ES-I3 (cell line): Measurements from ENCODE around the gene MAP2K5.
"Not testable (repeated sequence)": the region's sequence is repeated elsewhere in the genome, so short reads cannot be mapped to it uniquely, and the experiment has no call there.

Experiments
- H3K36me3 ChIP-seq: 2 replicates; pipeline ENCODE4 v1.6.1; 2013; ENCODE audit warnings: mild to moderate bottlenecking, low read length, control low read depth, moderate library complexity; ENCODE audit not compliant: insufficient read depth
- H3K4me1 ChIP-seq: 2 replicates; pipeline ENCODE4 v1.6.1; 2013; ENCODE audit warnings: mild to moderate bottlenecking, control low read depth, low read length; ENCODE audit not compliant: insufficient read depth
- H3K9ac ChIP-seq: 2 replicates; pipeline ENCODE4 v1.6.1; 2013; ENCODE audit warnings: low read depth, mild to moderate bottlenecking, low read length, moderate library complexity
- H3K9me3 ChIP-seq: 2 replicates; pipeline ENCODE4 v1.6.1; 2013; ENCODE audit warnings: mild to moderate bottlenecking, low read length, moderate library complexity; ENCODE audit not compliant: control insufficient read depth, insufficient read depth

The MAP2K5 gene

DNA sequence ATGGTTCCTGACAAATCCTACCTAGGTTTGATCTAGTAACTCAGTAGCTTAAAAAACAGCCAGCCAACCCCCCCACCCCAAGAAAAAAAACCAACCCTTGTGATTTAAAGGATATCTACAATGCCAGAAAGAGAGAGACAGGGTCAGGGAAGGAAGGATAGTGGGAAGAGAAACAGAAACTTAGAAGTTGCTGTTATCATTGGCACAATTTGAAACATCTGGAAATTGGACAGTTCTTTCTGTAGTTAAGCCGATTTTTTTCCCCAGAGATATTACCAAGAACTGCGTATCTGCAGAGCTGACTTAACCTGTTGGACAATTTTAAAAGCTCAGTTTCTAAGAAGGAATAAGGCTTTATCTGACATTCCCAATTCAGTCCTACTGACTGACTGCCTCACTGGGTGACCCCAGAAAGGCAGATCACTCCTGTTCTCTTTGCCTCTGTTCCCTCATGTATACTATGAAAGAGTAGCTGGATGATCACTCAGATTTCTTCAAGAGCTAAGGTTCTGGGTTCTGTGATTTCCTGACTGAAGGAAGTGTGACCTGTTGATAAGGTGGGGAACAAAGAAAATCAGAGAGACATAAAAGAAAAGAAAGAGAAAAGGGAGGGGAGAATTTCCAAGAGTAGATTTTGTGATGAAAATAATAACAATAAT, 128.3 kb downstream of the MAP2K5 start:
- Histone ChIP-seq H3K36me3 (no peaks in the 10 kb centered on the region), H3K9ac (no peak overlapping the region), H3K9me3 (no peaks in the 10 kb centered on the region), H3K4me1 (no peaks in the 10 kb centered on the region)

DNA sequence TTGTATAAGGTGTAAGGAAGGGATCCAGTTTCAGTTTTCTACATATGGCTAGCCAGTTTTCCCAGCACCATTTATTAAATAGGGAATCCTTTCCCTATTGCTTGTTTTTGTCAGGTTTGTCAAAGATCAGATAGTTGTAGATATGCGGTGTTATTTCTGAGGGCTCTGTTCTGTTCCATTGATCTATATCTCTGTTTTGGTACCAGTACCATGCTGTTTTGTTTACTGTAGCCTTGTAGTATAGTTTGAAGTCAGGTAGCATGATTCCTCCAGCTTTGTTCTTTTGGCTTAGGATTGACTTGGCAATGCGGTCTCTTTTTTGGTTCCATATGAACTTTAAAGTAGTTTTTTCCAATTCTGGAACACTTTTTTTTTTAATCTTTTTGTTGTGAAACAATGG, 130.3 kb downstream of the MAP2K5 start:
- not testable (repeated sequence) for H3K4me1 ChIP-seq, H3K36me3 ChIP-seq, H3K9ac ChIP-seq, H3K9me3 ChIP-seq

DNA sequence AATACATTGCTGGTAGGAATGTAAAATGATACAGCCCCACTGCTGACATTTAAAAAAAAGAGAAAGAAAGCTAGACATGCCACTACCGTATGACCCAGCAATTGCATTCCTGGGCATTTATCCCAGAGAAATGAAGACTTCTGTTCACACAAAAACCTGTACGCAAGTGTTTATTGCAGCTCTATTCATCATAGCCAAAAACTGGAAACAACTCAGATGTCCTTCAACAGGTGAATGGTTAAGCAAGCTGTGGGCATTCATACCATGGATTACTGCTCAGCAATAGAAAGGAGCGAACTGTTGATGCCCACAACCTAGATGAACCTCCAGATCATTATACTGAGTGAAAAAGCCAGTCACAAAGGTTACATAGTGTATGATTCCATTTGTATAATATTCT, 132.5 kb downstream of the MAP2K5 start:
- H3K9me3 ChIP-seq, result no peaks in the 10 kb centered on the region
- no peaks in the 10 kb centered on the region for H3K4me1 ChIP-seq
- no peak overlapping the region for H3K9ac ChIP-seq
- no peaks in the 10 kb centered on the region for H3K36me3 ChIP-seq

DNA sequence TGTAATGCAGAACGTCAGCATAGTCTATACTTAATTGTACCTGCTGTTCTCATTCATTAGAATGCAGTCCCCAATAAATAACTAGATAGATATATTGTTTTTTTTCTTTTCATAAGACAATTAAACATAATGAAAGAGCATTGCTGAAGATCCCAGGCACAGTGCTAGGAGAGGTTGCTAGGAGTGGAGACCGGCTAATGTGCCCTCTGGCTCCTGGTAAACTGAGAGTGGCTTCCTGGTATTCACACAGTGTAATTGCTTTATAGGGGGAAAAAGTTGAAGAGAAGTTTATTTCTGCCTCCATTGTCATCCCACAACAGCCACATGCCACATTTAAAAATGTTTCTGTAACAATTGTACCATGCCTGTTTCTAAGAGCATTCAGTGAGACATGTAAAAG, 135.6 kb downstream of the MAP2K5 start:
- Histone ChIP-seq H3K9me3 (no peaks in the 10 kb centered on the region), H3K4me1 (no peaks in the 10 kb centered on the region), H3K9ac (no peak overlapping the region), H3K36me3 (no peaks in the 10 kb centered on the region)

DNA sequence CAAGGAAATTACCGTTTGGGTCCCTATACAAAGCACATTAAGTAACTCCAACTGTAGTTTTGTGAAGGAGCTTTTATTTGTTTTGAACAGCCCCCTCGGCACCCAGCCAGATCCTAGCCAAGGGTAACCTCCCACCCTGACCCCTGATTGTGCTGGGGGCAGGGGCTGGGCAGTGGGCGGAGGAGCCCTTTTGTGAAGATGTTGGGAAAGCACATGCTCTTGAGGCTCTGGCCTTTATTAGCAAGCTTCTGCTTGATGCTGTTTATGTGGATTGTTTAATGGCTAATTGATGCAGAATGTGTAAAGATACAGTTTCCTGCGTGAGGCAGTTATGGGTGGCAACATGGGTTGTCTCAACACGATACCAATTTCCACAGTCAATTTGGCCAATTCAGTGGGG, 136.5 kb downstream of the MAP2K5 start:
- Histone ChIP-seq H3K4me1 (no peaks in the 10 kb centered on the region), H3K9me3 (no peaks in the 10 kb centered on the region), H3K9ac (no peak overlapping the region), H3K36me3 (no peaks in the 10 kb centered on the region)

DNA sequence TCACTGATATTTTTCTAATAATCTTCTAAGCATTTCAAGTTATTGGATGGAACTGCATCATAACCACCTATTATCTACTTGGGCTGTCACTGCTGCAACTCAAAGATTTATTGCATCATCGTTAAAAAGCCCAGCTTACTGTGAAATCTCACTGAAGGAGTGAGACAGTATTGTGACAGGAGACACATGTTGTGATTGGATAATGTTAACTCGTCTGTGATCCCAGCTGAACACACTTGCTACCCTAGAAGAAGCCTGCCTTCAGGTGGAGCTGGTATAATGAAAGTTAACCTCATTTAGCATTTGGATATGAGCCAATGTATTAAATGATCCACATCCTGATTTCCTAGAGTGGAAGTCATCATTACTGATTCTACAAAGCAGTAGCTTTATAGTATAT, 138.1 kb downstream of the MAP2K5 start:
- H3K9me3 ChIP-seq, result peaks cover 5% of the 10 kb centered on the region
- H3K9ac ChIP-seq, result no peak overlapping the region
- no peaks in the 10 kb centered on the region for H3K36me3 ChIP-seq
- no peaks in the 10 kb centered on the region for H3K4me1 ChIP-seq

DNA sequence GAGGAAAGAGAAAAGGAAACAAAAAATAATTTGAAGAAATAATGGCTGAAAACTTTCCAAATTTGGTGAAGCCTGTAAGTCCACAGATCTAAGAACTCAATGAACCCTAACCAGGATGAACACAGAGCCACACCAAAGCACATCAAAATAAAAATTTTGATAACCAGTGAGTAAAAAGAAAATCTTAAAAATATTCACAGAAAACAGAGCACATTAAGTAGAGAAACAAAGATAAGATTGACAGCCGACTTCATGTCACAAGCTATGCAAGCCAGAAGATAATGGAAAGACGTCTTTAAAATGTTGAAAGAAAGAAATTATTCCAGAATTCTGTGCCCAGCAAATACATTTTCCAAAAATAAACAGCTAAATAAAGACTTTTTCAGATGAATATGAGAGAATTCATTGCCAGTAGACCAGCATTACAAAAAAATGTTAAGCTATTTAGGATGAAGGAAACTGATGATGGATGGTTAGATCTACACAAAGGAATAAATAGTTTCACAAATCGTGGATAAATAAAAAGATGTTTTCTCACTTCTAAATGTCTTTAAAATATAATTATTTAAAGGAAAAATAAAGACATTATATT, 142.6 kb downstream of the MAP2K5 start:
- H3K4me1 ChIP-seq, result no peaks in the 10 kb centered on the region
- no peak overlapping the region for H3K9ac ChIP-seq
- H3K36me3 ChIP-seq, result no peaks in the 10 kb centered on the region
- H3K9me3 ChIP-seq, result peaks cover 9% of the 10 kb centered on the region

DNA sequence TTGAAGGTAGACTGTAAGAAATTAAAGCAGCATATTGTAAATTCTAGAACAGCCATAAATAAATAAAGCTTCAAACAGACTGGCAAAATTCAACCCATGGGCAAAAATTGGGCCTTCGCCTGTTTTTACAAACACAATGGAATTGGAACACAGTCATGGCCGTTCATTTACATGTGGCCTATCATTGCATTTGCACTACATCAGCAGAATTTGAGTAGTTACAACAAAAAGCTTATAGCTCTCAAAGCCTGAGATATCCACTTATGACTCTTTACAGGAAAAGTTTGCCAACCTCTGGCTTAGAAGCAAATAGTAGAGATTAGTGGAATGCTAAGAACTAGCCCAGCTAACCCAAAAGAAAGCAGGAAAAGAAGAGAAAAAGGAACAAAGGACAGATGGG, 143.2 kb downstream of the MAP2K5 start:
- Histone ChIP-seq H3K9ac (no peak overlapping the region), H3K9me3 (peaks cover 9% of the 10 kb centered on the region), H3K36me3 (no peaks in the 10 kb centered on the region)

DNA sequence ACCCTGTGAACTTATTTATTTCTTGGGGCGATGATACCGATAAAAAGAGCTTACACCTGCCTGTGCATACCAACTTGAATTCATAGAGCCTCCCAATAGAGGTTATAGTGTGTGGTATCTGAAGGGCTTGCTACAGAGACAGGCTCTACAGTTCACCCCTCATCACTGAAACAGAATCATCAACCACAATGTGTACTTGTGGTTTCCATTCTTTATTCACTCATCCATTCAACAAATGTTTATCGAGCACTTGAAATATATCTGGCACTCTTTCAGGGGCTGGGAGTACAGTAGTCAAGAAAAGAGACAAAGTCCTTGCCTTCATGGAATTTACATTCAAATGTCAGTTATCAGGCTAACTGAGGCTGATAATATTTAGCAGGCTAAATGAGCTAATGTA, 148.4 kb downstream of the MAP2K5 start:
- Histone ChIP-seq H3K9ac (no peak overlapping the region), H3K36me3 (no peaks in the 10 kb centered on the region), H3K9me3 (peaks cover under 1% of the 10 kb centered on the region; the same call in 1 of the 2 replicates), H3K4me1 (no peaks in the 10 kb centered on the region)

More for the DNA sequence above, 143.2 kb downstream of the MAP2K5 start:
- H3K4me1 ChIP-seq, result no peaks in the 10 kb centered on the region

DNA sequence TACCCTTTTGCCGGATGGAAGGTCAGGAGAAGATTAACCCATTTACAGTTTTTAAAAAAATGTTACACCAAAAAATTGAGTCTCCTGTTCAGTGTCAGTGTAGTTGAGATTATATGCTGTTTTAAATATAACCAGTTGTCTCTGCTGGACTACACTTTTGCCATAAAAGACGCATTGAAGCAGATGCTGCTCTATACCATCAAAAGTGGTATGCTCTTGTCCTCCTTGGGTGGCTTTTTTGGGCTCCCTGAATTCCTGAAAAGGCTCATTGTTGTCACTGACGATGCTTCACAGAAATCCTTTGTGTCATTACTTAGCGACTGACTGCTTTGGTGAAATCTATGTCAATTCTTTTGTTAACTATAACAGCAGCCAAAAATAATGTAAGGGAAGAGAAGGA, 148.9 kb downstream of the MAP2K5 start:
- Histone ChIP-seq H3K36me3 (no peaks in the 10 kb centered on the region), H3K9me3 (no peaks in the 10 kb centered on the region), H3K4me1 (no peaks in the 10 kb centered on the region), H3K9ac (no peak overlapping the region)

DNA sequence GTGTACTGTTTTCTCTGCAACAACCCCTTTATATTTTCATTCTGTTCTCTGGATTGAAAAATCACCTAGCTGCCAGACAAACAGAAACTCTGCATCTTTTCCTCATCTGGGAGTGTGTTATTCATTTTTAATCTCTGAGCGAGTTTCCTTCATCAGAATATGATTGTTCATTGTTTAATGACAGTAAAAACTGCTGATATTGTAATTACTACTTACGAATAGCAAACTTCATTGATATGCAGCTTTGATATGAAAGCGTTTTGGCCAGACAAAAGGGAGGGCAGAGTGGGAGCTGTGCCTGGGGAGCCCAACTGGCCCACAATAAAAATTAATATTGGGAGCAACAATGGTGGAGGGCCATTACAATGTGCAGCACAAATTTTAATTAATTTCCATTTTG, 150.1 kb downstream of the MAP2K5 start:
- H3K9me3 ChIP-seq, result no peaks in the 10 kb centered on the region; the same call in 1 of the 2 replicates
- no peak overlapping the region for H3K9ac ChIP-seq
- no peaks in the 10 kb centered on the region for H3K36me3 ChIP-seq
- no peaks in the 10 kb centered on the region for H3K4me1 ChIP-seq

DNA sequence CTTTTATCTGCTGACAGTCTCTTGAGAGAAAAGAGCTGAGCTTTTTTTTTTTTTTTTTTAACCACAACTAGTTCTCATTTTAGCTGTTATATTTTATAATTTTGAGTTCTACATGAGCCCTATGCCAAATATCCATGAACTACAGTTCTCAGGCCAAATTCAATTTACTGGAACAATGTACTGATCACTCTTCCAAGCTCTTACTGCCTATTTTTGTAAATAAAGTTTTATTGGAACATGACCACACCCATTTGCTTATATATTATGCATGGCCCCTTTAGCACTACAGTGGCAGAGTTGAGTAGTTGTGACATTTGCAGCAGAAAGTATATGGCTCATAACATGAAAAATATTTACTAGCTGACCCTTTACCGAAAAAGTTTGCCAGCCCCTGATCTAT, 153.6 kb downstream of the MAP2K5 start:
- no peaks in the 10 kb centered on the region; the same call in 1 of the 2 replicates for H3K9me3 ChIP-seq

DNA sequence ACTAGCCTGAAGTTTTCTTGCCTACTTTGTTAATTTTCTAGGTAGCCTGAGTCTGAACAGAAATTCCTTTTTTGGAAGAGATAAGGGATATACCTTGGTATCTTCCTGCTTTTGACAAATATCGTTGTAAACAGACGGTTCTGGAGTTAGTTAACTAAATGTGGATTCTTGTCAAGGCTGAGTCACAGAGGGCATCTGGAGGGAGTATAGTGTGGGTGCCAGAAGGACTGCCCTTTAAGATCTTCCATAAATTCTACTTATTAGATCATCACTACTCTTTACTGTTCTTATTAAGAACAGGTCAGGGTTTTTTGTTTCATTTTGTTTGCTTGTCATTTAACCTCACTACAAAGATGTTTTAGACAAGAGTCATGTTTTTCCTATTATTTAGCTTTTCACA, 157.5 kb downstream of the MAP2K5 start:
- Histone ChIP-seq H3K9ac (no peak overlapping the region), H3K9me3 (no peaks in the 10 kb centered on the region; the same call in 1 of the 2 replicates), H3K4me1 (no peaks in the 10 kb centered on the region), H3K36me3 (no peaks in the 10 kb centered on the region)

More for the DNA sequence above, 153.6 kb downstream of the MAP2K5 start:
- no peaks in the 10 kb centered on the region for H3K4me1 ChIP-seq
- H3K9ac ChIP-seq, result no peak overlapping the region
- H3K36me3 ChIP-seq, result no peaks in the 10 kb centered on the region

DNA sequence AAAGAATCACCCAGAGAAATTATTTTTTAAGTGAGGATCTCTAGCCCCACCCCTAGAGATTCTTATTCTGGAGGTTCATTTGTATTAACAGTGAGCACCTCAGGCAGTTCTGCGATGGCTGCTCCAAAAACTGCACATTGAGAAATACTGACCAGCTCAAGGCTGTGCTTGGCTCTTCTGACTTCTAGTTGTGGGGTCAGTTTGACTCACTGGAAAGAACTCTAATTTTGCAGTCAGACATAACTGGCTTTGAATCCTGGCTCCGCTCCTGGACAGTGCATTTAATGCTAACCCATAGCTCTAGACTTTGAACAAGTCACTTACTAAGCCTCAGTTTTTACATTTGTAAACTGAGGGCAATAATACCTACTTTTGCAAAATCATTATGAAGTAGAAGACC, 159.2 kb downstream of the MAP2K5 start:
- Histone ChIP-seq H3K4me1 (no peaks in the 10 kb centered on the region), H3K9me3 (no peaks in the 10 kb centered on the region; the same call in 1 of the 2 replicates), H3K36me3 (no peaks in the 10 kb centered on the region), H3K9ac (no peak overlapping the region)

DNA sequence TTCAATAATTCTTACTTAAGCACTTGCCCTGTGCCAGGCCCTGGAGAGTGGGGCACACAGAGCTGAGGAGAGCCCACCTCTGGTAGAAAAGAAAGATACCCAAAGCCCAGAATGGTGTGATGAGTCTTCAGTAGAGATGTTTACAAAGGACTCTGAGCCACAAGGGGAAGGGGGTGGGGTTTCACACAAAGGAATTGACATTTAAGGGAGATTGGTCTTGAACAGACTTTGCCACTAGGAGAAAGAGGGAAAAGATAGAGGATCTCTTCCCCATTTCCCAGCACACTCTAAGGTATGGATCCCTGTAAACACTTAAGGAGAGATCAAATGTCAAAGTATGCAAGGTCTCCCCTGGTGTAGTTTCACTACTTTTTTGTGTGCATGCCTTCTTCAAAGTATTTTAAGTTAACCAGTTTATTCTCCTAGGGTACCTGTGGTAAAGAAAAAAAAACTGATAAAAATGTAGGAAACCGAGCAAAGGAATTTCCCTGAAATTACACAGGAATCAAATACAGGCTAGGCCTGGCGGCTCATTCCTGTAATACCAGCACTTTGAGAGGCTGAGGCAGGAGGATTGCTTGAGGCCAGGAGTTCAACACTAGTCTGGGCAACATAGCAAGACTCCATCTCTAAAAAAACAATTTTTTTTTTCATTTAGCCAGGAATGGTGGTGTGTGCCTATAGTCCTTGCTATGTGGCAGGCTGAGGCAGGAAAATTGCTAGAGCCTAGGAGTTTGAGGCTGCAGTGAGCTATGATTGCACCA, 165.2 kb downstream of the MAP2K5 start:
- peaks cover 4% of the 10 kb centered on the region; the same call in 1 of the 2 replicates for H3K4me1 ChIP-seq
- no peaks in the 10 kb centered on the region for H3K36me3 ChIP-seq
- H3K9me3 ChIP-seq, result no peaks in the 10 kb centered on the region
- no peak overlapping the region for H3K9ac ChIP-seq
